Measurements from ENCODE around the gene TMCO2. TPM values are rescaled to one million over a fixed set of nuclear protein-coding genes. Genes with fewer than 3 reads are reported as not detected.
"Not testable (repeated sequence)": the region's sequence is repeated elsewhere in the genome, so short reads cannot be mapped to it uniquely, and the experiment has no call there.

The TMCO2 gene
- total RNA-seq, 2 donors from 2014 or later: not detected

- DNase-seq (no peak), ATAC-seq (no peak)
- H3K27ac ChIP-seq: no peak overlapping the region
- intact Hi-C loops (cut with DNase I): no loop called here
- peaks cover 0 to 2% of the 10 kb centered on the region in 2 donors for H3K36me3 ChIP-seq (replicated peaks in 1 of 2; ENCODE audit: insufficient read depth in 1 of 2, low read depth in 2 of 2)
- 95 to 99% methylated on average over 5 of the region's 5 CpGs for WGBS, 2 donors
- no peaks in the 10 kb centered on the region for H3K4me1 ChIP-seq
- no peak for TF ChIP-seq CTCF (IDR thresholded peaks at IDR 0.05)
- no peak for TF ChIP-seq POLR2A (IDR thresholded peaks at IDR 0.05)
- H3K27me3 ChIP-seq: no peaks in the 10 kb centered on the region
- H3K9me3 ChIP-seq: no peaks in the 10 kb centered on the region
- no peak overlapping the region for H3K4me3 ChIP-seq
Observed at GRCh38 chr1:40218333-40218732, 29.4 kb upstream of the TMCO2 start.

GRCh38 chr1:40221471-40221905 lies 26.2 kb upstream of the TMCO2 start:
- intact Hi-C loops (cut with DNase I); H3K9me3 ChIP-seq; H3K27ac ChIP-seq; H3K36me3 ChIP-seq (replicated peaks in 1 of 2; ENCODE audit: insufficient read depth in 1 of 2, low read depth in 2 of 2); H3K4me3 ChIP-seq; DNase-seq; ATAC-seq; H3K4me1 ChIP-seq; H3K27me3 ChIP-seq: not testable (repeated sequence)
- WGBS, 2 donors: 95 to 97% methylated on average over 18 of the region's 18 CpGs

GRCh38 chr1:40221977-40222772 lies 25.6 kb upstream of the TMCO2 start:
- TF ChIP-seq CTCF (IDR thresholded peaks at IDR 0.05) (no peak), POLR2A (IDR thresholded peaks at IDR 0.05) (no peak)
- H3K9me3 ChIP-seq: no peaks in the 10 kb centered on the region
- H3K27ac ChIP-seq: no peak overlapping the region
- 71 to 77% methylated on average over 3 of the region's 3 CpGs for WGBS, 2 donors
- H3K4me1 ChIP-seq: no peaks in the 10 kb centered on the region
- H3K27me3 ChIP-seq: no peaks in the 10 kb centered on the region
- DNase-seq (no peak), ATAC-seq (no peak)
- no peak overlapping the region for H3K4me3 ChIP-seq
- peaks cover 0 to 2% of the 10 kb centered on the region in 2 donors for H3K36me3 ChIP-seq (replicated peaks in 1 of 2; ENCODE audit: insufficient read depth in 1 of 2, low read depth in 2 of 2)
- intact Hi-C loops (cut with DNase I): no loop called here

- Histone ChIP-seq H3K27me3 (no peaks in the 10 kb centered on the region), H3K9me3 (no peaks in the 10 kb centered on the region), H3K4me1 (no peaks in the 10 kb centered on the region), H3K27ac (no peak overlapping the region), H3K4me3 (no peak overlapping the region), H3K36me3 (replicated peaks in 1 of 2; ENCODE audit: insufficient read depth in 1 of 2, low read depth in 2 of 2) (peaks cover 0 to 2% of the 10 kb centered on the region in 2 donors)
- TF ChIP-seq POLR2A (IDR thresholded peaks at IDR 0.05) (no peak), CTCF (IDR thresholded peaks at IDR 0.05) (no peak)
- ATAC-seq (no peak), DNase-seq (no peak)
- WGBS, 2 donors: 90 to 97% methylated on average over 6 of the region's 6 CpGs
- intact Hi-C loops (cut with DNase I): no loop called here
Observed at GRCh38 chr1:40224040-40224439, 23.7 kb upstream of the TMCO2 start.

GRCh38 chr1:40226192-40226591 lies 21.5 kb upstream of the TMCO2 start:
- no peak for DNase-seq
- no peak for ATAC-seq

More at GRCh38 chr1:40226192-40226591, 21.5 kb upstream of the TMCO2 start:
- H3K4me3 ChIP-seq: no peak overlapping the region
- peaks cover 0 to 2% of the 10 kb centered on the region in 2 donors for H3K36me3 ChIP-seq (replicated peaks in 1 of 2; ENCODE audit: insufficient read depth in 1 of 2, low read depth in 2 of 2)
- H3K27me3 ChIP-seq: no peaks in the 10 kb centered on the region
- H3K4me1 ChIP-seq: no peaks in the 10 kb centered on the region
- 93% methylated on average over 3 of the region's 3 CpGs for WGBS, 2 donors
- intact Hi-C loops (cut with DNase I): no loop called here
- no peak overlapping the region for H3K27ac ChIP-seq
- no peaks in the 10 kb centered on the region for H3K9me3 ChIP-seq
- TF ChIP-seq POLR2A (IDR thresholded peaks at IDR 0.05): no peak
- no peak for TF ChIP-seq CTCF (IDR thresholded peaks at IDR 0.05)
